ENCODE measurements around the gene IGF1R.

IGF1R gene

GRCh38 chr15:98745650-98746374, 97.5 kb downstream of the IGF1R start:
- DNase-seq (ENCODE audit: low read depth): no peak

- DNase-seq (ENCODE audit: low read depth): no peak
Observed at GRCh38 chr15:98746375-98747155, 98.2 kb downstream of the IGF1R start.

GRCh38 chr15:98751767-98752166, 103.4 kb downstream of the IGF1R start:
- no peak for DNase-seq (ENCODE audit: low read depth)

GRCh38 chr15:98753726-98754656, 105.7 kb downstream of the IGF1R start:
- DNase-seq (ENCODE audit: low read depth): no peak

GRCh38 chr15:98754657-98755022, 106.3 kb downstream of the IGF1R start:
- DNase-seq (ENCODE audit: low read depth): no peak

- DNase-seq (ENCODE audit: low read depth): no peak
Observed at GRCh38 chr15:98755138-98755537, 106.8 kb downstream of the IGF1R start.

- no peak for DNase-seq (ENCODE audit: low read depth)
Observed at GRCh38 chr15:98755781-98756180, 107.4 kb downstream of the IGF1R start.

- DNase-seq (ENCODE audit: low read depth): no peak
Observed at GRCh38 chr15:98758224-98758623, 109.9 kb downstream of the IGF1R start.

- no peak for DNase-seq (ENCODE audit: low read depth)
Observed at GRCh38 chr15:98759277-98759676, 110.9 kb downstream of the IGF1R start.

GRCh38 chr15:98760112-98760826, 111.9 kb downstream of the IGF1R start:
- DNase-seq (ENCODE audit: low read depth): no peak

GRCh38 chr15:98760975-98761374, 112.6 kb downstream of the IGF1R start:
- no peak for DNase-seq (ENCODE audit: low read depth)

GRCh38 chr15:98763179-98763578, 114.8 kb downstream of the IGF1R start:
- DNase-seq (ENCODE audit: low read depth): no peak

- no peak for DNase-seq (ENCODE audit: low read depth)
Observed at GRCh38 chr15:98764291-98764690, 116.0 kb downstream of the IGF1R start.

GRCh38 chr15:98765610-98766009, 117.3 kb downstream of the IGF1R start:
- no peak for DNase-seq (ENCODE audit: low read depth)

GRCh38 chr15:98767692-98768091, 119.4 kb downstream of the IGF1R start:
- DNase-seq (ENCODE audit: low read depth): no peak

GRCh38 chr15:98769867-98770266, 121.5 kb downstream of the IGF1R start:
- DNase-seq (ENCODE audit: low read depth): no peak

- no peak for DNase-seq (ENCODE audit: low read depth)
Observed at GRCh38 chr15:98770984-98771383, 122.6 kb downstream of the IGF1R start.

GRCh38 chr15:98771541-98771940, 123.2 kb downstream of the IGF1R start:
- no peak for DNase-seq (ENCODE audit: low read depth)

GRCh38 chr15:98772895-98773294, 124.6 kb downstream of the IGF1R start:
- DNase-seq (ENCODE audit: low read depth): no peak

- DNase-seq (ENCODE audit: low read depth): no peak
Observed at GRCh38 chr15:98773616-98774015, 125.3 kb downstream of the IGF1R start.

- no peak for DNase-seq (ENCODE audit: low read depth)
Observed at GRCh38 chr15:98774756-98775497, 126.6 kb downstream of the IGF1R start.
